ENCODE measurements around the gene KCNH3. TPM values are rescaled to one million over a fixed set of nuclear protein-coding genes. Genes with fewer than 3 reads are reported as not detected.

The KCNH3 gene
- total and polyA plus RNA-seq, 8 donors, result 0.25 to 0.61 (median 0.49) TPM; not detected in 4

GRCh38 chr12:49562233-49562632 is 23.4 kb downstream of the KCNH3 start:
- Histone ChIP-seq H3K4me1 (peaks cover 11 to 32% (median 20%) of the 10 kb centered on the region in 4 donors), H3K9me3 (no peaks in the 10 kb centered on the region), H3K27ac (no peak overlapping the region), H3K36me3 (peaks cover 71 to 93% (median 84%) of the 10 kb centered on the region in 4 donors), H3K27me3 (no peaks in the 10 kb centered on the region), H3K4me3 (no peak overlapping the region)
- intact Hi-C loops (cut with DNase I; ENCODE audit: low total_unique reads), result no loop called here
- no peak for TF ChIP-seq CTCF (IDR thresholded peaks at IDR 0.05)
- no peak for TF ChIP-seq EP300 (IDR thresholded peaks at IDR 0.05)
- no peak for TF ChIP-seq POLR2AphosphoS5 (IDR thresholded peaks at IDR 0.05)
- no peak for TF ChIP-seq POLR2A (IDR thresholded peaks at IDR 0.05)
- DNase-seq, result no peak
- WGBS, 5 donors, result 79 to 87% (median 82%) methylated on average over 6 of the region's 6 CpGs

DNA sequence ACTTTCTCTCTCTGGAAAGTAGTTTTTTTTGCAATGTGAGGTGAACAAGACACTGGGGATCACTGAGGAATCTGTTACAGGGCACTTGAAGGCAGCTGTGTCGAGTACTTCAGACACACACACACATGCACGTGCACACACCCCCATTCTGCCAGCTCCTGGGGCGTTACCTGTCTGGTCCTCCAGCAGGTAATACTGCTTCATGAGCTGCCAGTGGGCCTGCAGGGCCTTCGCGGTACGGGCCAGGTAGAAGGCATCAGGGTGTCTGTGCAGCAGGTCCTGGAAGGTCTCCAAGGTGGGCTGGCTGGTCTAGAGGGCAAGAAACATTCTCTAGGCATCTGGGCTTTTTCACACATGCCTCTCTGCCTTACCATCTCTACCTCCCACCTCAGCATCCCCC is 24.0 kb downstream of the KCNH3 start:
- TF ChIP-seq POLR2A (IDR thresholded peaks at IDR 0.05), result no peak
- no peak for TF ChIP-seq POLR2AphosphoS5 (IDR thresholded peaks at IDR 0.05)
- TF ChIP-seq CTCF (IDR thresholded peaks at IDR 0.05), result no peak
- no peak for TF ChIP-seq EP300 (IDR thresholded peaks at IDR 0.05)
- intact Hi-C loops (cut with DNase I; ENCODE audit: low total_unique reads), result no loop called here
- peaks cover 65 to 87% (median 78%) of the 10 kb centered on the region in 4 donors for H3K36me3 ChIP-seq
- H3K27ac ChIP-seq, result no peak overlapping the region
- no peak overlapping the region for H3K4me3 ChIP-seq
- peaks cover 11 to 34% (median 23%) of the 10 kb centered on the region in 4 donors for H3K4me1 ChIP-seq
- H3K9me3 ChIP-seq, result no peaks in the 10 kb centered on the region
- no peaks in the 10 kb centered on the region for H3K27me3 ChIP-seq
- 89 to 94% (median 93%) methylated on average over 6 of the region's 6 CpGs for WGBS, 5 donors
- no peak for DNase-seq

DNA sequence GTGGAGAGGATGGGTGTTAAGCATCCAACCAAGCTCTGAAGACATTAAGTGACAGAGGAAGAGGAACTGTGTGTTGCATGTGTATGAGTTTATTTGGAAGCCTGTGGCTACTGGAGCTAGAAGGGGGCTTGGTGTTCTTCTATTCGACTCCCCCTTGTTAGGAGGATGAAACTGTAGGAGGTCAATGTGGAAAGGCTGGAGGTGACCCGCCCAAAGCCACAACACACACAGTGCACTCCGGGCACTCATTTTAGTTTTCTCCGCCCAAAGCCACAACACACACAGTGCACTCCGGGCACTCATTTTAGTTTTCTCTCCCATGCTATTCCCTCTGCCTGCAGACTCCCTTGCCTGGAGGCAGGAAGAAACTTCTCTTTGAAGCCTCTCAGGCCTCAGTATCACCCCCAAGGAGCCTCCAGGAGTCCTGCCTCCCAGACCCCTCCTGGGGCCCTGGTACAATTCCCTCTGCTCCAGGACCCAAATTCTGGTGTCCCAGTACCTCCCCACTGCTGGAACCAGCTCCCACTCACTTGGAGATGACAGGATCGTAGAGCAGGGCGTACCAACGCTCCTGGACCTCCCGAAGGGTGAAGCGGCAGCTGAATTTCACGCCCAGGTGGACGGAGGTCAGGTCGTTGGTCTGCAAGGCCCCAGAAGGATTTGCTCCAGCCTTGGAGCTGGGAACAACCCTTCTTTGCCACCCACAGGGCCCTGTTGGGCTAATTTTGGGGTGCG is 25.3 kb downstream of the KCNH3 start:
- intact Hi-C loops (cut with DNase I; ENCODE audit: low total_unique reads), result no loop called here
- H3K27me3 ChIP-seq, result no peaks in the 10 kb centered on the region
- DNase-seq, result no peak
- 86 to 91% (median 89%) methylated on average over 14 of the region's 14 CpGs for WGBS, 5 donors
- no peaks in the 10 kb centered on the region for H3K9me3 ChIP-seq
- TF ChIP-seq POLR2AphosphoS5 (IDR thresholded peaks at IDR 0.05) (no peak), POLR2A (IDR thresholded peaks at IDR 0.05) (no peak), CTCF (IDR thresholded peaks at IDR 0.05) (no peak), EP300 (IDR thresholded peaks at IDR 0.05) (no peak)
- no peak overlapping the region for H3K4me3 ChIP-seq
- H3K4me1 ChIP-seq, result peaks cover 15 to 42% (median 30%) of the 10 kb centered on the region in 4 donors
- H3K36me3 ChIP-seq, result peaks cover 55 to 75% (median 66%) of the 10 kb centered on the region in 4 donors
- H3K27ac ChIP-seq, result no peak overlapping the region

- peaks cover 17 to 49% (median 35%) of the 10 kb centered on the region in 4 donors for H3K4me1 ChIP-seq
- peaks cover 48 to 67% (median 58%) of the 10 kb centered on the region in 4 donors for H3K36me3 ChIP-seq
- DNase-seq, result no peak
- intact Hi-C loops (cut with DNase I; ENCODE audit: low total_unique reads), result no loop called here
- H3K9me3 ChIP-seq, result no peaks in the 10 kb centered on the region
- no peaks in the 10 kb centered on the region for H3K27me3 ChIP-seq
- no peak for TF ChIP-seq POLR2AphosphoS5 (IDR thresholded peaks at IDR 0.05)
- no peak for TF ChIP-seq CTCF (IDR thresholded peaks at IDR 0.05)
- TF ChIP-seq EP300 (IDR thresholded peaks at IDR 0.05), result no peak
- no peak for TF ChIP-seq POLR2A (IDR thresholded peaks at IDR 0.05)
- no peak overlapping the region for H3K4me3 ChIP-seq
- H3K27ac ChIP-seq, result no peak overlapping the region
- 63 to 84% (median 82%) methylated on average over 5 to 8 of the region's 8 CpGs for WGBS, 5 donors
Measured at GRCh38 chr12:49564686-49565405, 26.0 kb downstream of the KCNH3 start.

All from stomach (tissue), 9 donors.